DMS79 treated with DMSO at 0.1 percent for 48 hours (cell line): ENCODE measurements around the gene RARA.

ENCODE experiments used
- DNase-seq: peaks from one replicate; lab custom pipeline; 2025; lab: John Stamatoyannopoulos, UW

RARA gene

GRCh38 chr17:40309031-40309948 lies at the start of gene RARA:
RARA (plus strand) TSS chr17:40309180; CDS start chr17:40331219, 22,039 bp downstream.
- DNase-seq, result peak; percentile 32

GRCh38 chr17:40259505-40259904 lies 49.5 kb upstream of the RARA start:
- no peak for DNase-seq

GRCh38 chr17:40260528-40260927 lies 48.5 kb upstream of the RARA start:
- no peak for DNase-seq

GRCh38 chr17:40264458-40265185 lies 44.4 kb upstream of the RARA start:
- no peak for DNase-seq

GRCh38 chr17:40265337-40265736 lies 43.6 kb upstream of the RARA start:
- no peak for DNase-seq

GRCh38 chr17:40266882-40267281 lies 42.1 kb upstream of the RARA start:
- DNase-seq, result no peak

- DNase-seq, result no peak
Observed at GRCh38 chr17:40268141-40268712, 40.8 kb upstream of the RARA start.

GRCh38 chr17:40278414-40278813 lies 30.6 kb upstream of the RARA start:
- no peak for DNase-seq

GRCh38 chr17:40279402-40279801 lies 29.6 kb upstream of the RARA start:
- DNase-seq, result no peak

GRCh38 chr17:40281663-40282062 lies 27.3 kb upstream of the RARA start:
- no peak for DNase-seq

GRCh38 chr17:40283662-40284061 lies 25.3 kb upstream of the RARA start:
- DNase-seq, result no peak

- DNase-seq, result no peak
Observed at GRCh38 chr17:40284085-40284713, 24.8 kb upstream of the RARA start.

- DNase-seq, result no peak
Observed at GRCh38 chr17:40286473-40286872, 22.5 kb upstream of the RARA start.

- no peak for DNase-seq
Observed at GRCh38 chr17:40287159-40287493, 21.9 kb upstream of the RARA start.

- peak; percentile 100 for DNase-seq
Observed at GRCh38 chr17:40287494-40288369, 21.2 kb upstream of the RARA start, which contains the start of gene CDC6. CDC6 (plus strand) TSS chr17:40287879; CDS start chr17:40289421, 1,542 bp downstream.

GRCh38 chr17:40290629-40291280 lies 18.2 kb upstream of the RARA start:
- peak; percentile 39 for DNase-seq

GRCh38 chr17:40291281-40291664 lies 17.7 kb upstream of the RARA start:
- no peak for DNase-seq

GRCh38 chr17:40293363-40293762 lies 15.6 kb upstream of the RARA start:
- no peak for DNase-seq

- DNase-seq, result no peak
Observed at GRCh38 chr17:40295488-40296436, 13.2 kb upstream of the RARA start.

GRCh38 chr17:40297511-40297910 lies 11.5 kb upstream of the RARA start:
- DNase-seq, result no peak
